GM20431 (cell line): ENCODE data around the gene GSTM3.

Experiments
- in situ Hi-C: fragments of 300-500 bp; cut with MseI, MboI; formaldehyde crosslinking; loops from one replicate; pipeline ENCODE4 v1.15.0; 2020; ENCODE audit warnings: low sequenced_read_pairs; ENCODE audit not compliant: unreplicated experiment

GSTM3 gene

DNA sequence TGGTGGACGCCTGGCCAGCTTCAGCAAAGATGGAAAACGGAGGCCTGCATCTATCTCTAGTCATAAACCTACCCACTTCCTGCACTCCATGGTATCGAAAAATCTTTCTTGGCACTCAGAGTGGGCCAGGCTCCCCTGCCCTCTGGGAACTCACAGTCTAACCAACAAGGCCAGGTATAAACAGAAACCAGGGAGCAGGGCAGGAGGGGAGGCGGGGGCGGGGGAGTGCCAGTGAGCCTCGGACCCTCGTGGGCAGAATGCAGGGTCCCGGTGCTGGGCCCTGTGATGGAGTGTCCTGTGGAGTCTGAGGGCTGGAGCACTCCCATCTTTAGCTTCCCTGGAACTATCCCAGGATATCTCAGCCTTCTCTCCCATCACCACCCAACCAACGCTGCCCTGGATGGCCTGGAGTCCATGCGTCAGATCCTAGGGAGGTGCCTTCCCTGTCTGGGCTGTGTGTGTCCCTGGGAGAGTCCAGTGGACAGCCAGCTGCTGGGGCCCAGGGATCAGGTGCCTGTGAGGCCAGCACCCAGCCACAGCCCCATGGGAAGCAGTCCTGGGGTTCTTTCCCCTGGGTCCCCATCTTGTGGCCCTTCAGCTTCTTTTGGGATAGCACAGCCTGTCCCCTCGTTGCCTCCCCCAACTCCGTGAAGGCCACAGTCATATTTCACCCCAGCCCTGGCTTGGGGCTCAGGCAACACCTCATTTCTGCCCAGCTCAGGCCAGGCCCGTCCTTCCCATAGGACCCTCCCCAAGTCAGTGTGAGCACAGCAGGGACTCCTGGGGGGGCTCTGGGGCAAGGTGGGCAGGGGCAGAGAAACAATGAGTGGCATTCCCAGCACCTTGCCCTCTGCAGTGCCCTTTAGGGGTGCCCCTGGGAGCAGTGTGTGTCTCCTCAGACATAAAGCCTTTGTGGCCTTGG, 24.0 kb upstream of the GSTM3 start:
- in situ Hi-C loops, result loop anchor here (25.0 kb wide), 1 partner anchor 103 kb away; the partner anchor contains the start of genes GSTM2 and GSTM4

- in situ Hi-C loops, result loop anchor here (25.0 kb wide), 1 partner anchor 102 kb away; the partner anchor contains the start of genes GSTM2 and GSTM4
These were observed 23.0 kb upstream of the GSTM3 start, which contains the start of gene EPS8L3 for GRCh38 chr1:109763646-109764415. Gene EPS8L3, minus strand, starts transcription at chr1:109763923. Its CDS starts 2,174 bp downstream, at chr1:109761749.

GRCh38 chr1:109762821-109763645, 22.2 kb upstream of the GSTM3 start:
- in situ Hi-C loops, result loop anchor here (25.0 kb wide), 1 partner anchor 101 kb away; the partner anchor contains the start of genes GSTM2 and GSTM4

- in situ Hi-C loops, result loop anchor here (25.0 kb wide), 1 partner anchor 100 kb away; the partner anchor contains the start of genes GSTM2 and GSTM4
These were observed 21.3 kb upstream of the GSTM3 start for GRCh38 chr1:109762039-109762585.

GRCh38 chr1:109761227-109762038, 20.6 kb upstream of the GSTM3 start:
- in situ Hi-C loops, result loop anchor here (25.0 kb wide), 1 partner anchor 99 kb away; the partner anchor contains the start of genes GSTM2 and GSTM4

GRCh38 chr1:109760581-109761226, 19.9 kb upstream of the GSTM3 start:
- in situ Hi-C loops, result loop anchor here (25.0 kb wide), 1 partner anchor 98 kb away; the partner anchor contains the start of genes GSTM2 and GSTM4

DNA sequence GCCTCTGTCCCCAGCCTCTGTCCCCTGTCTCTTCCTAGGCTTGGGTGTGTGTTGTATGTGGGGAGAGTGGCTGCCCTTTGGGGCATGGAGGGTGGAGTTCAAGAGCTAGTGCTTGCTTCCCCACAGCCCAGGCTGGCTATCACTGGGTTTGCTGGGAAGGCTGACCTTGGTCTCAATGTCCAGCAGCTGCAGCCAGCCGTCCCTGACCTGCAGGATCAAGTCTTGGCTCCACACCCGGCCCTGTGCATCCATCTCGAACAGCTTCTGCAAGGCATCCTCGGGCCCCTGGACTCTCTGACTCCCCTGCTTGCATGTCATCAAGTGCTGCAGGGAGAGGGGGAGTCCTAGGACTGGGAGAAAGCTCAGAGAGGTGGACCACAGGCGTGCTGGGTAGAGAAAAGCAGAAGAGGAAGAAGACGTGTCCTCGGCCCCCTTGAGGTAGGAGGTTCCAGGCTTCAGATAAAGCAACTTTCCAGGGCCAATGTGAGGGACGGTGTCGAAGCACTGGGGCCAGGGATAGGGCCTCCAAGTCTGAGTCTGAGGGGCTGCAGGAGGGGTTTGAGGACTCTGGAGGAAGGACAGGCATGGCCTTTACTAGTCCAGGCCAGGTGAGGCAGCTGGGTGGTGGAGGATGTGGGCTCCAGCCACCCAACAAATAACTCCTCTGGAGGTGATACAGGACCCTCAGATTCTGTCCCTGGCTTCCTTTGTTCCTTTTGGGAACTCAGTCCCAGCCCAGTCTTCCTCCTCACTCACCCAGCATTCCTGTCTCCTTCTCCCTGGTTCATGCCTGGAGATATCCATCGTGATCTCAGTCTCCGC, 18.9 kb upstream of the GSTM3 start:
- in situ Hi-C loops, result loop anchor here (25.0 kb wide), 1 partner anchor 97 kb away; the partner anchor contains the start of genes GSTM2 and GSTM4

DNA sequence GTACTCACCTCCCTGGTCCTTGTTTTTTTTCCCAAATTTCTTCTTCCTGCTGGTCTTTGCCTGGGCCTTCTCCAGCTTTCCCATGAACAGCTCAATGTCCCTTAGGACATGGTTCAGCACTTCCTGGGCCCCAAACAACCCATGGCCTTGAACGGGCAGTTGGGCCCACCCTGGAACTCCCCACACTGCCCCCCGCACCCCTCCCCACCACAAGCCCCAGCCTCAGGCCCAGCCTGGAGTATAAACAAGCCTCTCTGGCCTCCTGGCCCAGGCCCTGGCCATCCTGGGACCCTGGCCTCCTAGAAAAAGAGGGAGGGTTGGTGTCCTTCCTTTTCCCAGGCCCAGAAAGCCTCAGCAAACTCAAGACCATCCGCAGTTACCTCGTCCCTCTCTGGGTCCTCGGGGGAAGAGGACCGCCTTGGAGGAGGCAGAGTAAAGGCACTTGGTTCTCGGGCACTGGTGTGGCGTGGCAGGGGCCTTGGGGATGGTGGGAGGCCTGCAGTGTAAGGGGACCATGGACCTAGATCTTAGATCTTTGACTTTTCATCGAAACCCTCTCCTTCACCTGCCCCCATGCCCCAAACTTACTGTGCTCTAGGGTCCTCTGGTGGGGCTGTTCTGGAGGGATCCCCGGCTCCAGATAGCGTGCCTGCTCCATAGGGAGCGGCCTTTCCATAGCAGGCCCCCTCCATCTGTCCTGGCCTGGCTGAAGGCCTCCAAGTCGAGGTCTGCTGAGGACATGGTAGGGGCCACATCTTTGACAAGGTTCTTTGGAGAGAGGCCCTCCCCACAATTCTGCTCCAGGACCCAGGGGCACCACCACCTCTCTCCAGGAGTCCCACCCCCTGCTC, 17.3 kb upstream of the GSTM3 start:
- in situ Hi-C loops, result loop anchor here (25.0 kb wide), 1 partner anchor 96 kb away; the partner anchor contains the start of genes GSTM2 and GSTM4

GRCh38 chr1:109756848-109757521, 16.1 kb upstream of the GSTM3 start:
- in situ Hi-C loops, result loop anchor here (25.0 kb wide), 1 partner anchor 95 kb away; the partner anchor contains the start of genes GSTM2 and GSTM4

DNA sequence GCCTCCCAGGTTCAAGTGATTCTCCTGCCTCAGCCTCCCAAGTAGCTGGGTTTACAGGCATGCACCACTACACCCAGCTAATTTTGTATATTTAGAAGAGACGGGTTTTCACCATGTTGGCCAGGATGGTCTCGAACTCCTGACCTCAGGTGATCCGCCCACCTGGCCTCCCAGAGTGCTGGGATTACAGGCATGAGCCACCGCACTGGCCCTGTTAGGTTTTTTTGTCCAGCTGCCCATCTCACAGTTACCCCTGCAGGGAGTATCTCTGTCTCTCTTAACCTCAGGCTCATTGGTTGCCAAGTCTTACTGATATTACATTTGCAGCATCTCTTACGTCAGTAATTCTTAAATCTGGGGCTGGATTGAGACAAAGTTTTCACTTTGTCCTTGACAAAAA, 15.5 kb upstream of the GSTM3 start:
- in situ Hi-C loops, result loop anchor here (25.0 kb wide), 1 partner anchor 94 kb away; the partner anchor contains the start of genes GSTM2 and GSTM4

GRCh38 chr1:109754738-109755137, 13.9 kb upstream of the GSTM3 start:
- in situ Hi-C loops, result loop anchor here (25.0 kb wide), 1 partner anchor 92 kb away; the partner anchor contains the start of genes GSTM2 and GSTM4

DNA sequence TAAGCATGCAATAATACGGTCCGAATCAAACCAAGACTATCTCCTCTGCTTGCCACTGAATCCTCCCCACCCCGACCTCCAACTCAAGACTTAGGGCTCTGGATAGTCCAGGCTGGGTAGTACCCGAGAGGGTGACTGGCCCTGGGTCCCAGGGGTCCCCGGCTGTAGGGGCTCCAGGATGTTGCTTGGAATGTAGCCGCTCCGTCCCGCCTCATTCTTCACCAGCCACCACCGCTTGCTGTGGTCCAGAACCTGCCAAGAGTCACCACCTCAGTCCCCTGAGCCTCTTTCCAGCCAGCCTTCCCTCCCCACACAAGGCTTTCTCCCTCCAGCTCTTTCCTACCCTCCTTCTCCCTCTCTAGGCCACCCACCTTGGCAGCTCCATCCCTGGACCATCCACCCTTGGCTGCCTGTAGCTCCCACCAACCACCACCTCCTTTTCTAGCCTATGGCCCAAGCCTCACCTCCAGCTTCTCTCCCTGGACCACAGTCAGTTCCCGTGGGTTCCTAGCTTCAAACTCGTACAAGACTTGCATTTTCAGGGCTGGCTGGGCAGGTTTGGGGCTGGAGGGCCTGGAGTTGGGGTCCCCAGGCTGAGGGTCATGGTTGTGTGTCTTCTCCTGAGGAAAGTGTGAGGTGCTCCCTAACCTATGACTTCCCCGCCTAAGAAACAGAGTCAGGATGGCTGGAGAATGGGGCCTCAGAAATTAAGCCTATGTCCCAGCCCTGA, 10.9 kb upstream of the GSTM3 start:
- in situ Hi-C loops, result loop anchor here (25.0 kb wide), 1 partner anchor 89 kb away; the partner anchor contains the start of genes GSTM2 and GSTM4

- in situ Hi-C loops, result loop anchor here (25.0 kb wide), 1 partner anchor 89 kb away; the partner anchor contains the start of genes GSTM2 and GSTM4
These were observed 10.1 kb upstream of the GSTM3 start for GRCh38 chr1:109750920-109751319.

- in situ Hi-C loops, result loop anchor here (25.0 kb wide), 1 partner anchor 88 kb away; the partner anchor contains the start of genes GSTM2 and GSTM4
These were observed 9.5 kb upstream of the GSTM3 start for GRCh38 chr1:109750241-109750882.
